Activated naive CD4-positive, alpha-beta T cell (primary cell): ENCODE data around the gene KIF1A.

Experiments
- DNase-seq, 4 experiments: peaks; one replicate each; lab custom pipeline; 2025; lab: John Stamatoyannopoulos, UW

The KIF1A gene

DNA sequence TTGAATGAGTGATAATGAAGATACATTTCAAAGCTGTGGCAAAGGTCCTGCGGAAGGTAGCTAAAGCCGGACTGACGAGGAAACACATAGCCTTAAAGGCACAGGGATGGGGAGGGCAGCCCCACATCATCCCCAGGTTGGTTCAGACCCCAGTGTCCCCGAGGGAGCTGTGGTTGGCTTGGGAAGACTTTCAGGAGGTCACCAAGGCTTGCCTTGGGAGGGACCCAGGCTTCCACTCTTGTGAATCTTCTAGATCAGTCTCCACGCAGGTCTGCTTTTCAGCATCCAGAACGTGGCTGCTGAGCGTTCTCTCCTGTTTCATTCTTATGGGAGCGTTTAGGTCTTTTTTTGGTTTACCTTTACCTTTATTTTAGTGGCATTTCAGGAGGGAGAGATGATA, 16.8 kb downstream of the KIF1A start:
- no peak for DNase-seq

DNA sequence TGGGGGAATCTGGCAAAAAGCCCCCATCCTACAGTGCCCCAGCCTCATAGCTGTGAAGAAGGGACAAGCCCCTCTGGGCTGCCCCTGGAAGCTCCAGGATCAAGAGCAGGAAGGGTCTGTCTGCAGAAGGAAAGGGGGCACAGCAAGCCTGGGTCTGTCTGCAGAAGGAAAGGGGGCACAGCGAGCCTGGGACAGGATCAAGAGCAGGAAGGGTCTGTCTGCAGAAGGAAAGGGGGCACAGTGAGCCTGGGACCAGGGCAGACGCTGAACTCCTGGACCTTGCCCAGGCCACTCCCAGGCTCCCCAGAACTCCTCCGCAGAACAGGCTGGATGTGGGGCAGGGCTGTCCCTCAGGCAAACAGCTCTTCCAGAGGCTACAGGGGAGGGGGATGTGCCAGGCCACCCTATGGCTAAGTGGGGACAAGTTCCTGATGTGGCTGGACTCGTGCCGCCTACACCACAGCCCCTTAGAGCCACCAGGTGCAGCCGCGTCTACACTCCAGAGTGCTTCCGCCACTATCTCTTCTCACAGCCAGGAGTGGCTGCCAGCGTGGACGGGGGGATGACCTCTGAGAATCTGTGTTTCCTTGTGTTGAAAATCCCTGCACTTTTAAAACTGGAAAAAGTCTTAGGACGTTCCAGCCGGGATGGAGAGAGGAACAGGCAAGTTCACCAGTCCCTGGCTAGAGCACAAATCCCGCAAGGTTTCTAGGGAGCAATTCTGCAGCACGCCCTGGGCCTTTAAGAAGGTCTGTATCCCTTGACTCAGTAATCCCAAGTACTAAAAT, 20.8 kb downstream of the KIF1A start:
- no peak for DNase-seq

DNA sequence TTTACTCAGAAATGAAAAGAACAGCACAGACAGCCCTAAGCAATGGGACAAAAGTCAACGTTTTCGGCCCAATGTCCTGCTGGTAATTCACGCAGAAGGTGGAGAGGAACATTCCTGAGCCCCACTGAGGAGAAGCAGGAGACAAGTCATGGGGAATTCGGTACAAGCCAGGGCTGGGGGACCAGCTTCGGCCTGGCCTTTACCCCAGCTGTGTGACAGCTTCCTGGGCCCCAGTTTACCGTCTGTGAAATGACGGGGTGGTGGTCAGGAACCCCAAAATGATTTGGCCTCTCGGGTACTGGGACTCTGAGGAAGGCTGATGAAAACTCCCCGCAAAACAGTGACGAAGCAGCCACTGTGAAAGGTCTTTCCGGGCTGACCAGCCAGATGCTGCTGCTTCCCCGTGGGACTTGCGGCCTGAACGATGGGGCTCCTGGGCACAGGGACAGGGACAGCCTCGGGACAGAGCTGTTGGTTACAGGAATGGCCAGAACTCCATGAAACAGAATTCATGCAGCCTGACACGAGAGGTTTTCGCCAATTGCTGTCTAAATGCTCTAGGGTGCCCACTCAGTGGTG, 21.6 kb downstream of the KIF1A start:
- no peak for DNase-seq

- no peak for DNase-seq
Measured at GRCh38 chr2:240797914-240798313, 22.1 kb downstream of the KIF1A start.

- no peak for DNase-seq
Measured at GRCh38 chr2:240797500-240797895, 22.5 kb downstream of the KIF1A start.

DNA sequence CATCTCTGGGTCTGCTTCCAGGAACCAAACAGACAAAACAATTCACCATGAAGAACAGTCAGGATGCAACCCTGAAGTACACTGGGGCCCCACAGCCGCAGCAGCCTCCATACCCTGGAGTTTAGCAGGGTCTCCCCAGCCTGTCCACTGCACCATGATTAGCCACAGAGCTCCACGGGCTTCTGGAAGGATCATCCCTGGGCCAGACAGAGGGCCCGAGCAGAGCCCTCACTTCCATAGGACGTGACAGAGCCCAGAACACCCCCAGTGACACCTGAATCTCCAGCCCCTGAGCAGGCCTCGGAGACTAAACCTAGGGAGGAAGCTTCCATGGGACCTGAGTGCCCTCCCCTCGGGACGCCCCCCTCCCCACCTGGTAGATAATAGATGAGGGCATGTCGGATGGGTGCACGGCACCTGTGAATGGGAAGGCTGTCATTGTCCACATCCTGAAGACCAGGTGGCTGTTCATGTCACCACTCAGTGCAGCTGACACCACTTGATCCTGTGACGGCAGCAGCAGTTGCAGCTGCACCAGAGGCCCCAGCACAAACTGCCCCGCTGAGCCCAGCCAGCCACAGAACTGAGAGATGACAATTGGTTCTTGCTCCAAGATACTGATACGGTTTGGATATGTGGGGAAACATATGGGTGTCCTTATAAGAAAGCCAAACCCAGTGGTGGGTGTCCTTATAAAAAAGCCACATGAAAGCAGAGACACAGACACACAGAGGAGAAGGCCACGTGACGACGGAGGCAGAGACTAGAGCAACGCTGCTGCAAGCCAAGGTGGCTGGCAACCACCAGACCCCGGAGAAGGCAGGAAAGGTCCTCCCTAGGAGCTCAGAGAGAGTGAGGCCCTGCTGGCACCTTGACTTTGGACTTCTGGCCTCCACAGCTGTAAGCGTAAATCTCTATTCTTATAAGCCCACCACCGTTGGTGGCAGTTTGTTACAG, 23.2 kb downstream of the KIF1A start:
- no peak for DNase-seq

DNA sequence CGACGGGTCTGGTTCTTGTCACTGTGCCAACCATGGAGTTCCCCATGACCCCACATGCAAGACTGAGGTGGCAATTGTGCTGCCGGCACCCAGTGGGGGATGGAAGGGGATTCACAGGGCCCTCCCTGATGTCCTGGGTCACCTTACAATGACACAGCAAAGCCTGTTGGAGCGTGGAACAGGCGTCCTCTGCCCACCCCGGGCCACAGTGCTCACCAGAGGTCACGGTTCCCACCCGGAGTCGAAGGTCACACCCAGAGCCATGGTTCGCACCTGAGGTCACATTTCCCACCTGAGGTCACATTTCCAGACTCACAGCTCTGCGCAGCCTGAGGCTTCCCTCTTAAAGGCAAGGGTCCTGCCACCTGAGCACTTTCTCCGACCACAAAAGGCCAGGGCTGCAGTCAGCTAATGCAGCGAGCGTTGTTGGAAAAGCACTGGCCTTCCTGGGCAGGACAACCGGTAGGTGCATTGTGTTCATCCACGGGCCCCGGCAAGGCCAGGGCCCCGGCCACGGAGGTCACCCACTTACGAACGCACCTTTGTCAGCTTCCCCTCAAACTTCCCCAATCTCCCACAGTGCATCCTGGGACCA, 24.0 kb downstream of the KIF1A start:
- no peak for DNase-seq

DNA sequence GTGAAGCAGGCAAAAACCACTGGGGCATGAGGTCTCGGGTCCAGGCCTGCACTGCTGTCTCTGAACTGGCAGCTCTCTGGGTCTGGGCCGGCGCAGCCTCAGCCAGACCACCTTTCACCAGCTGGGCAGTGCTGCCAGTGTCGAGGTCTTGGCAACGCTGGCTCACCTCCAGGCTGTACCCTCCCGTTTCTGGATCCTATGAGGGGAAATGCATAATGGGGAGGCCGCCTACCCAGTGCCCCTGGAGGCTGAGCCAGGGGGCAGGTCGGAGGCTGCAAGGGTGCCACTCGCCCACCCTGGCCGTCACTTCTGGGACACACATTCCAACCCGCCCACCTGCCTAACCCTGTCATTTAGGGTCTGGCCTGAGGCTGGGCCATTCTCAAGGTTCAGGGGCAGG, 24.6 kb downstream of the KIF1A start:
- no peak for DNase-seq

DNA sequence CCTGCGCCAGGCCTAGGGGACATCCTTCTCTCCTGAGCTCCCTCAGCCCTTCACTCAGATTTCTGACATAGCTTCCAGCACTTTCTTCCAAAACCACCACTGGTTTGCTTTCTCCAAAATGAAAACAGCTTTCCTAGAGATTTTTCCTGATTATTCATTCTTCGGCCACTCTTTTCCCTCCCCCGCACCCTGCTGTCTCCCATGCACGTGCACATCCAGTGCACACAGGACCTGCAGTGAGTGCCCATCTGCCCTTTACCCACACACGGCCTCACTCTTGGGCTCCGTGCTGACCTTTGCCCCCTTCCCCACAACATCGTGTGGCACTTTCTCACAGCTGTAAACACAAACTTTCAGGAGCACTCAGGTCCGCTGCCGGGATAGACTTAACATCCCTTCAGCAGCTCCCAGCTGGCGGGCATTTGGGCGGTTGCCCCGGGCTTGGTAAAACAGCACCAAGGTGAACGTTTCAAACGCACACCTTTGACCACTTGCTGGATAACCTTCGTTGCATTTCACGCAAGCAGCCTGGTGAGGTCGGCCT, 25.8 kb downstream of the KIF1A start:
- no peak for DNase-seq

DNA sequence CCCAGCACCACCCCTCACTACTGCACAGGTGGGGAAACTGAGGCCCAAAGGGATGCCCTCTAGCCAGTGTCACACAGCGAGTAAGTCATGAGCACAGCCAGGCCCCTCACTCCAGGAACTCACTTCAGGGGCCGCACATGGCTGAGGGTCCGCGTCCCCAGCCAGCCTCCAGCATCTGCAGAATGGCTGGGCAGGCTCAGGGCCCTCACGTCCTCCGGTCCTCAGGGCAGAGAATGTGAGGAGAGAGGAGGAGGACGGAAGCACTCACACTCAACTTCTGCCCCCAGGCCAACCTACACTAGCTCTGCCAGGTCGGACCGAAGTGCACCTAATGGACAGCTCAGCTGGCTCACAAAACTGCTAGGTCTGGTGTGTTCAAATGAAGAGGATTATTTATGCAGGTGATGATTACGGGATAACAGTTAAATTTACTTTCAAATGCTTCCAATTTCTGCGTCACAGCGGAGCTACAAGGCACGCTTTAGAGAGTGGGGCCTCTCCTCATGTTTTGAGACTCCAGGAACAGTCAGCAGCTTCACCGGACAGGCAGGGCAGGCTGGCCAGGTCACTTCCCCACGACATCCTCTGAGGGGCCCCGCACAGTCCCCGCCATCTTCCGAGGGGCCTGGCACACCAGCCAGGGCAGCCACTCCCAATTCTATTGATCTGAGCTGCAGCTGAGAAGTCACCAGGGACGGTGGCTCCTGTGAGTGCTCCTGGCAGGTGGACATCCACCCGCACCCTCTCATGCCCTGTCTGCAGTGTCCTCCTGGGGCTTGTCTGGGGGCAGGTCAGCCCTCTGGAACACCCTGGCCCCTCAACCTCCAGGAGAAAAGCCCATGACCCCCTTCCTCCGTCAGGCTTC, 26.5 kb downstream of the KIF1A start:
- no peak for DNase-seq

DNA sequence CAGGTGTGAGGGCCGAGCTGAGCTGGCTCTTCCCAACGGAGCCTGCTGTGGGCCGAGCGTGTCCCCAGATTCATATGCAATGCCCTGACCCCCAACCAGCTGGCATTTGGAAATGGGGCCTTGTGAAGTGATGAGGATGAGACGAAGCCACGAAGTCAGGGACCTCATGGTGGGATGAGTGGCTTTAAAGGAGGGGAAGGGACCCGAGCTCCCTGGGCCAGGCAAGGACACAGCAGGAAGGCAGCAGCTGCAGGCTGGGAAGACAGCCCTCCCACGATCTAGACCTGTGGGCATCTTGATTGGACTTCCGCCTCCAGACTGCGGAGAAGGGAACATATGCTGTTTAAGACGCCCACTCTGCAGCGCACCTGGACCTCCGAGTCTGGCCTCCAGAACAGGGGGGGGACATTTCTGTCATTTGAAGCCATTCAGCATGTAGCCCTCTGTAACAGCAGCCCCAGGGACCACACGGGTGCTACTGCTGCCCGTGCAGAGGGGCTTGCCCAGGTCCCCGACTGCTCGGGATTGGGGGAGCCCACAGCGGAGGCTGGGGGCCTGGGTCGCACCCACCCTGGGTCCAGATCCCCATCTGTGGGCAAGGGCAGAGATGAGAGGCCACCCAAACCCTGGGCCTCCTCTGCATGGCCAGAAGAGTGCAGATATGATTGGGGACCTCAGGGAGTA, 27.2 kb downstream of the KIF1A start:
- DNase-seq: no peak

DNA sequence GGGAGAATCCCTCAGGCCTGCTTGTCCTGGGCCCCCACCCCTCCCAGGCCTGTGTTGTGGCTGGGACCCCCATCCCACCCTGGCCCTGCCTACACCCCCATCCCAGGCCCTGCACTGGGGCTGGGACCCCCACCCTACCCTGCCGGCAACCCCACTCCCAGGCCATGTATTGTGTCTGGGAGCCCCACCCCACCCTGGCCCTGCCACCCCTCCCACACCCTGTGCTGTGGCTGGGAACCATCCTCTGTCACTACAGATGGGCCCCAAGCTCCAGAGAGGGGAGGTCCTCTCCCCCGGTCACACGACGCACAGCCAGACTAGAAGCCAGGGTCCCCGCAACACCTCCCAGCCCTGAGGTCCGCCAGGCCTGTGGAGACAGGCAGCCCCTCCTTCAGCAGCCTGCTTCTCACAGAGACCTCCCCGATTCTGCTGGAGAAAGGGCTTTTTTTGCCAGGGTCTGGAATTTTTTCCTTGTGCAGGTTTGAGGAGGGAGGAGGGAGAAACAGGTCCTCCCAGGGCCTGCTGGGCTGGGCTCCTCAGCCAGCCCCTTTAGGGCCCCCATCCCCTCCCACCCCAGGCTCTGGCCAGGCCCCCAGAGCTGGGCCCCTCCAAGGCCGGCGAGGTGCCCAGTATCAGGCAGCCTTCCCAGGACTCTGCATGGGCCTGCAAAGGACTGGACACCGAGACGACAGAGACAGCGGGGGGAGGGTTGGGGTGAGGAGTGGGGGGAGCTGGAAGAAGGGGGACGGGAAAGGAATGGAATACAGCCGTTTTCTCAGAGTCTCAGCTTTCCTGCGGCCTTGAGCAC, 28.0 kb downstream of the KIF1A start:
- DNase-seq: no peak

GRCh38 chr2:240791221-240791800, 28.7 kb downstream of the KIF1A start:
- no peak for DNase-seq

- DNase-seq: no peak
Measured at GRCh38 chr2:240790370-240791220, 29.4 kb downstream of the KIF1A start.

DNA sequence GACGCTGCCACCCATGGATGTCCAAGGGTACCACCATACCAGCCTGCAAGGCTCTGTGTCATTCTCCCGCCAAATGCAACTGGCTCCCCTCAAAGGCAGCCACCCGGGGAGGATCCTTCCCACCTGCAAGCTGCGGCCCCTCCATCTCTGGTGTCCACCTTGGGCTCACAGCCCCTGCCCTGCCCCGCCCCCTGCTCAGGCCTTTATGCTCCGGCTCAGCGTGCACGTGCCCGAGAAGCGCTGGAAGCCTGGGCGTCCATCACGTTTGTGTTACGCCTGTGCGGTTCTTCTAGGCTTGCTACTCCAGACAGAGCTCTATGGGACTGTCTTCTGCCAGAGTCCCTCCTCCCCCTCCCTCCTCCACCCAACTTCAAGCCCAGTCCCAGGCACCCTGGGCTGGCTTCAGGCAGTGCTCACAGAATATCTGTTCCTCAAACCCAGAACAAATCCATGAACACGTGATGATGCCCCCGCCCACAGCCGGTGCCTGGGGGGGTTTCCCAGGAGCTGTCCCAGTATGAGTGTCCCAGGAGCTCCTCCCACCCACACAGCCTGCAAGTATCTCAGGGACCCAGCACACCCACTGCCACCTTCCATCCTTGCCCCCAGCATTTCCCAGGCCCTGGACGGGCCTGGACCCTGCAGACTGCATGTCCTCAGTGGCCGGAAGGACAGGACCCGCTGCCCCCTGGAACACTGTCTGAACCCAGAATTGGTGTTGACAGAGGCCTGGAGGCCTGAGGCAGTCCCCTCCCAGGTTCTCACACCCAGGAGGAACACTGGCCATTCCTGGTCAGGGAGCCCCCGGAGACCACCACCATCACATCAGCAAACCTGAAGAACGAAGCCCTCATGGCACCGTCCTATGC, 30.3 kb downstream of the KIF1A start:
- DNase-seq: no peak

GRCh38 chr2:240789051-240789453, 31.0 kb downstream of the KIF1A start:
- no peak for DNase-seq

DNA sequence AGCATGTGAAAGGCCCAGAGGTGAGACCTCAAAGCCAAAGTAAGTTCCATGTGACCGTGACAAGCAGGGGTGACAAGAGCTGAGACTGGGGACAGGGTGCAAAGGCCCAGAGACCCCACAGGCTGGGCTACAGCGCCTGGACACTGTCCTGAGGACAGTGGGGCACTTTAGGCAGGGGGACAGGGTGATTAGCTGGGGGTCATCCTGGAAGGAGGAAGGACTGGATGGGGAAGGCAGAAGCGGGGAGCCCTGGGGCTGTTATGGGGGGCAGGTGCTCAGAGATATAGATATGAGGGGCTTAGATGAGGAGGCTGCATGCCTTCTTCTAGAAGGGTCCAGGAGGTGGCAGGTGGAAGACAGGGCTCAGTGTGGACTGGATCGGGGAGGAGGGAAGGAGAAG, 31.5 kb downstream of the KIF1A start:
- no peak for DNase-seq
